ENCODE results near the gene HECW1.

DNA sequence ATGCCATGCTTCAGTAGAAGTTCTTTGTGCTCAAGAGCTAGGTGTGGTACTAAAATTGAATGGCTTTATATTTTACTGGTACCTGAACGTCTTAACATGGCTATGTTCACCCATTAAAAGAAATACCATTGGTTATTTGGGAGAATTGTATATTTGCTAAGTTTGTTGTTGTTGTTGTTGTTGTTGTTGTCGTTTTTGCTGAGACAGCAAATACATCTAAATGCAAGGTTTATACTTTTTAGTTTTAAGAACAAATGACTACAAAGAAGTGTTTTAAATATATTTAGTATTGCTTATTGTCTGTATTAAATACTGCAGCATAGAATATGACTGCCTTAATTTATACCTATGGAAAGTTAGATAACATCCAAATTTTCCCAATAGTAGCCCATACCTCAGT is 66.9 kb downstream of the HECW1 start:
- TF ChIP-seq, protein P1, sequence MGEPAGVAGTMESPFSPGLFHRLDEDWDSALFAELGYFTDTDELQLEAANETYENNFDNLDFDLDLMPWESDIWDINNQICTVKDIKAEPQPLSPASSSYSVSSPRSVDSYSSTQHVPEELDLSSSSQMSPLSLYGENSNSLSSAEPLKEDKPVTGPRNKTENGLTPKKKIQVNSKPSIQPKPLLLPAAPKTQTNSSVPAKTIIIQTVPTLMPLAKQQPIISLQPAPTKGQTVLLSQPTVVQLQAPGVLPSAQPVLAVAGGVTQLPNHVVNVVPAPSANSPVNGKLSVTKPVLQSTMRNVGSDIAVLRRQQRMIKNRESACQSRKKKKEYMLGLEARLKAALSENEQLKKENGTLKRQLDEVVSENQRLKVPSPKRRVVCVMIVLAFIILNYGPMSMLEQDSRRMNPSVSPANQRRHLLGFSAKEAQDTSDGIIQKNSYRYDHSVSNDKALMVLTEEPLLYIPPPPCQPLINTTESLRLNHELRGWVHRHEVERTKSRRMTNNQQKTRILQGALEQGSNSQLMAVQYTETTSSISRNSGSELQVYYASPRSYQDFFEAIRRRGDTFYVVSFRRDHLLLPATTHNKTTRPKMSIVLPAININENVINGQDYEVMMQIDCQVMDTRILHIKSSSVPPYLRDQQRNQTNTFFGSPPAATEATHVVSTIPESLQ (CRISPR knock-in tag; conservative IDR thresholded peaks at IDR 0.05) = no peak
- TF ChIP-seq CREB1 (IDR thresholded peaks at IDR 0.05) = no peak
- no peak for TF ChIP-seq CREB1 (CRISPR knock-in tag; IDR thresholded peaks at IDR 0.05)
- TF ChIP-seq MYNN (CRISPR knock-in tag; IDR thresholded peaks at IDR 0.05; ENCODE audit: low read depth) = no peak

All from HepG2 (cell line).